Thoracic aorta (tissue), 2 donors: Measurements from ENCODE around the gene GRIK4. TPM values are rescaled to one million over a fixed set of nuclear protein-coding genes. Genes with fewer than 3 reads are reported as not detected.

Source experiments
- ATAC-seq: fragments of 150-250 bp; one replicate; pipeline ENCODE4 v1.8.0; 2017; ENCODE audit warnings: low read depth; ENCODE audit not compliant: insufficient number of reproducible peaks, low FRiP score
- DNase-seq: peaks from one replicate; pipeline ENCODE4 v3.0.0-alpha.2; 2020; ENCODE audit warnings: low spot score
- H3K27ac ChIP-seq, 2 donors: fragments of 200-600 bp; sonication (generic); 1 replicate in 1 of 2; 2 replicates in 1 of 2; pipeline ENCODE4 v1.5.1; 2016; ENCODE audit warnings: mild to moderate bottlenecking in 2 of 2, moderate library complexity in 2 of 2
- H3K27me3 ChIP-seq: fragments of 200-600 bp; sonication (generic); replicated peaks from 2 replicates; pipeline ENCODE4 v1.6.0; 2016; ENCODE audit warnings: mild to moderate bottlenecking; ENCODE audit not compliant: insufficient read depth
- H3K36me3 ChIP-seq: fragments of 200-600 bp; sonication (generic); one replicate; pipeline ENCODE4 v1.5.1; 2016
- H3K4me1 ChIP-seq, 2 donors: fragments of 200-600 bp; sonication (generic); 1 replicate in 1 of 2; 2 replicates in 1 of 2; pipeline versions ENCODE4 v1.5.1 to v1.6.0; 2016; ENCODE audit warnings: low read depth in 2 of 2, mild to moderate bottlenecking in 1 of 2; ENCODE audit not compliant: control insufficient read depth in 1 of 2
- H3K4me3 ChIP-seq: fragments of 200-600 bp; sonication (generic); 2 replicates; pipeline ENCODE4 v1.5.1; 2016; ENCODE audit warnings: mild to moderate bottlenecking
- H3K9me3 ChIP-seq: fragments of 200-600 bp; sonication (generic); 2 replicates; pipeline ENCODE4 v1.5.1; 2016
- total RNA-seq, 2 donors: library from RNA; depleted of rRNA; stranded (reverse); fragments of >200 nt; gene quantifications; one replicate each; pipeline versions ENCODE4 v1.1.0 to v1.2.3, GENCODE V29; 2016
- TF ChIP-seq, protein P1 (sequence below): fragments of 200-600 bp; sonication (generic); IDR thresholded peaks from one replicate; pipeline ENCODE4 v1.5.1; 2019; ENCODE audit warnings: antibody characterized with exemption

The GRIK4 gene
- total RNA-seq, 2 donors from 2014 or later = not detected

DNA sequence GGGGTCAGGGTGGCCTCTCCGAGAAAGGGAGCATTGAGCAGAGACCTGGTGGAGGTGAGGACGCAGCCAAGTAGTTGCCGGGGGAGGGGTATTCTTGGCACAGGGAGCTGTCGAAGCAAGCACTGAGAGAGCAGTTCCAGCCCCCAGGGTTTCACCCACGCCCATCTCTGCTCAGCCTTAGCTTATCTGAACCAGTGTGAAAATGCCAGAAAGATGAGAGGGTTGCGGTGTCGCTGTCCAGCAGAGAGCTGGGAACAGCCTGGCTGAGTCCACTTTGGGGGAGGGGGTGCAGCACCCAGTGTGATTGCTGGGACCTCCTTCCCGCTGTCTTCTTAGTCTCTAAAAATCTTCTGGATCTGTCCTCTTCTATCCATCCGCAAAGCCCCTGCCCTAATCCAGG is 389.1 kb downstream of the GRIK4 start:
- no peaks in the 10 kb centered on the region for H3K36me3 ChIP-seq
- no peaks in the 10 kb centered on the region for H3K9me3 ChIP-seq
- no peak overlapping the region for H3K27ac ChIP-seq
- ATAC-seq = no peak
- no peaks in the 10 kb centered on the region for H3K4me1 ChIP-seq
- H3K27me3 ChIP-seq = no peaks in the 10 kb centered on the region
- TF ChIP-seq, protein P1, sequence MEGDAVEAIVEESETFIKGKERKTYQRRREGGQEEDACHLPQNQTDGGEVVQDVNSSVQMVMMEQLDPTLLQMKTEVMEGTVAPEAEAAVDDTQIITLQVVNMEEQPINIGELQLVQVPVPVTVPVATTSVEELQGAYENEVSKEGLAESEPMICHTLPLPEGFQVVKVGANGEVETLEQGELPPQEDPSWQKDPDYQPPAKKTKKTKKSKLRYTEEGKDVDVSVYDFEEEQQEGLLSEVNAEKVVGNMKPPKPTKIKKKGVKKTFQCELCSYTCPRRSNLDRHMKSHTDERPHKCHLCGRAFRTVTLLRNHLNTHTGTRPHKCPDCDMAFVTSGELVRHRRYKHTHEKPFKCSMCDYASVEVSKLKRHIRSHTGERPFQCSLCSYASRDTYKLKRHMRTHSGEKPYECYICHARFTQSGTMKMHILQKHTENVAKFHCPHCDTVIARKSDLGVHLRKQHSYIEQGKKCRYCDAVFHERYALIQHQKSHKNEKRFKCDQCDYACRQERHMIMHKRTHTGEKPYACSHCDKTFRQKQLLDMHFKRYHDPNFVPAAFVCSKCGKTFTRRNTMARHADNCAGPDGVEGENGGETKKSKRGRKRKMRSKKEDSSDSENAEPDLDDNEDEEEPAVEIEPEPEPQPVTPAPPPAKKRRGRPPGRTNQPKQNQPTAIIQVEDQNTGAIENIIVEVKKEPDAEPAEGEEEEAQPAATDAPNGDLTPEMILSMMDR = no peak
- DNase-seq = no peak
- H3K4me3 ChIP-seq = no peak overlapping the region

DNA sequence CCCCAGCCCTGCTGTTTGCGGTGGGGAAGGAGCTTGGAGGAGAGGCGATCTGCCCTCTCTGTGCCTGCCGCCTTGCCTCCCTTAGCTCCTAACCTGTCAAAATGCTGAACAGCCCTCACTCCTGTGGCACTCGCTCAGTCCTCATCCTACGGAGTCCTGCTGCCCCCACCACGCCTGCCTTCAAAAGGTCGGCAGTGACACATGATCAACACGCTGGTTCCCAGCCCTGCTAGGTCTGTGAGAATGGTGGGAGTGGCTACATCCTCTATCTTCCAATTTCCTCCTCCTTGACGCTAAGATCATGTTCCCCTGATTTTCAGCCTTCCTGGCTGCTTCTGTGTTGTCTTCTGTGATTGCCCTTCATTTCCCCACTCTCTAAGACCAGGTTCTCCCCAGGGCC is 392.1 kb downstream of the GRIK4 start:
- H3K27ac ChIP-seq = no peak overlapping the region
- no peaks in the 10 kb centered on the region for H3K9me3 ChIP-seq
- ATAC-seq (no peak), DNase-seq (no peak)
- H3K27me3 ChIP-seq = no peaks in the 10 kb centered on the region
- no peaks in the 10 kb centered on the region for H3K36me3 ChIP-seq
- TF ChIP-seq, protein P1 = no peak
- no peak overlapping the region for H3K4me3 ChIP-seq
- H3K4me1 ChIP-seq = no peaks in the 10 kb centered on the region

DNA sequence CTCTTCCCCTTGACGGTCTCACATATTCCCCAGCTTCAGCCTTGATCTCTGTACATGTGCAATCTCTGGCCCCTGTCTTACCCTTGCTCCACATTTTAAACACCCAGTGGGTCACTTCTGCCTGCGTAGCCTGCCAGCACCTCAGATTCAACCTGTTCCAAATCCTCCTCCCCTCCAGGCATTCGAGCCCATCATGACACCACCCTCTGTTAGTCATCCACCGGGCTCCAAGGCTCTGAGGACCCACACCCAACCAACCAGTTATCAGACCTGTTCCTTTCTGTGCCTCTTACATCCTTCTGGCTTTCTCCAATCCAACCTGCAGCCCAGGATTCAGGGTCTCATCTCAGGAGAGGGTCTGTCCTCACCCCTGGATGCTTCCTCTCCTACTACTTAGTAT is 392.6 kb downstream of the GRIK4 start:
- H3K36me3 ChIP-seq = no peaks in the 10 kb centered on the region
- ATAC-seq = no peak
- TF ChIP-seq, protein P1 = no peak
- DNase-seq = no peak
- H3K4me3 ChIP-seq = no peak overlapping the region
- H3K27me3 ChIP-seq = no peaks in the 10 kb centered on the region
- no peaks in the 10 kb centered on the region for H3K9me3 ChIP-seq
- no peak overlapping the region for H3K27ac ChIP-seq
- H3K4me1 ChIP-seq = no peaks in the 10 kb centered on the region

DNA sequence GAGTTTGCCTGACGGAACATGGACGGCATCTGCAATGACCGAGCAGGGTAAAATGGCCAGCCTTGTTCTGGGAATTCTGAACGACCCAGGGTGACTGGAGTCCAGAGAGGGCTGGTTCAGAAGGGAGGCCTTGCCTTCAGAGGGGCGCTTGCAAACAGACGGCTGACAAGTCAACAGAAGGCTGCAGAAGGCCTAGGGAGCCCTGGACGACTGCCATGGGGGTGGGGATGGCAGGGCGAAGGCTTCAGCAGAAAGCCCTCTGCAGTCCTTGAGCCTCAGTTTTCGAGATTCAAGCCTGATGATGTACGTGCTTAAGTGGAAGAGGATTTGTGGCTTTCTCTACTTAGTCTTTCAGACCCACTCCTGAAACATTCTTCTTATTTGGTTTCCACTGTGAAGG is 395.2 kb downstream of the GRIK4 start:
- H3K36me3 ChIP-seq = no peaks in the 10 kb centered on the region
- DNase-seq (no peak), ATAC-seq (no peak)
- no peaks in the 10 kb centered on the region for H3K4me1 ChIP-seq
- no peaks in the 10 kb centered on the region for H3K27me3 ChIP-seq
- no peaks in the 10 kb centered on the region for H3K9me3 ChIP-seq
- H3K4me3 ChIP-seq = no peak overlapping the region
- TF ChIP-seq, protein P1 = no peak
- no peak overlapping the region for H3K27ac ChIP-seq

DNA sequence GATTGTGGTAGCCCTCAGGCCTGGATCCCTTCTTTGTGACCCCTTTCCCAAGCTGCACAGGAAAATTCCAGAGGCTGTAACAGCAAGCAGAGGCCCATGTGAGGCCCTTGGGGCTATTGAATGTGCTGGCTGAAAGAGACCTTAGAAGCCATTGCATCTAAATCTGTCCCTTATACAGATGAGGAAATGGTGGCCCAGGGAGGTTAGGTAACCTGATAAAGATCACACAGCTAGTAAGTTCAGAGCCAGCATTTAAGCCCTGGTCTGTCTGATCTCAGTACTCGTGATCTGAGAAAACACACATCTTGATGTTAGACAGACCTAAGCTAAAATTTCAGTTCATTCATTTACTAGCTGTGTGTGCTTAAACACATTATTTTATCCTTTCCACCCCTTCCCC is 396.4 kb downstream of the GRIK4 start:
- no peaks in the 10 kb centered on the region for H3K9me3 ChIP-seq
- H3K36me3 ChIP-seq = no peaks in the 10 kb centered on the region
- H3K27me3 ChIP-seq = no peaks in the 10 kb centered on the region
- TF ChIP-seq, protein P1 = no peak
- H3K27ac ChIP-seq = no peak overlapping the region
- ATAC-seq = no peak
- H3K4me3 ChIP-seq = no peak overlapping the region
- H3K4me1 ChIP-seq = no peaks in the 10 kb centered on the region
- DNase-seq = no peak
